Measurements from ENCODE around the gene ARHGEF10L.
"Not testable (repeated sequence)": the region's sequence is repeated elsewhere in the genome, so short reads cannot be mapped to it uniquely, and the experiment has no call there.

Gene ARHGEF10L, protein sequence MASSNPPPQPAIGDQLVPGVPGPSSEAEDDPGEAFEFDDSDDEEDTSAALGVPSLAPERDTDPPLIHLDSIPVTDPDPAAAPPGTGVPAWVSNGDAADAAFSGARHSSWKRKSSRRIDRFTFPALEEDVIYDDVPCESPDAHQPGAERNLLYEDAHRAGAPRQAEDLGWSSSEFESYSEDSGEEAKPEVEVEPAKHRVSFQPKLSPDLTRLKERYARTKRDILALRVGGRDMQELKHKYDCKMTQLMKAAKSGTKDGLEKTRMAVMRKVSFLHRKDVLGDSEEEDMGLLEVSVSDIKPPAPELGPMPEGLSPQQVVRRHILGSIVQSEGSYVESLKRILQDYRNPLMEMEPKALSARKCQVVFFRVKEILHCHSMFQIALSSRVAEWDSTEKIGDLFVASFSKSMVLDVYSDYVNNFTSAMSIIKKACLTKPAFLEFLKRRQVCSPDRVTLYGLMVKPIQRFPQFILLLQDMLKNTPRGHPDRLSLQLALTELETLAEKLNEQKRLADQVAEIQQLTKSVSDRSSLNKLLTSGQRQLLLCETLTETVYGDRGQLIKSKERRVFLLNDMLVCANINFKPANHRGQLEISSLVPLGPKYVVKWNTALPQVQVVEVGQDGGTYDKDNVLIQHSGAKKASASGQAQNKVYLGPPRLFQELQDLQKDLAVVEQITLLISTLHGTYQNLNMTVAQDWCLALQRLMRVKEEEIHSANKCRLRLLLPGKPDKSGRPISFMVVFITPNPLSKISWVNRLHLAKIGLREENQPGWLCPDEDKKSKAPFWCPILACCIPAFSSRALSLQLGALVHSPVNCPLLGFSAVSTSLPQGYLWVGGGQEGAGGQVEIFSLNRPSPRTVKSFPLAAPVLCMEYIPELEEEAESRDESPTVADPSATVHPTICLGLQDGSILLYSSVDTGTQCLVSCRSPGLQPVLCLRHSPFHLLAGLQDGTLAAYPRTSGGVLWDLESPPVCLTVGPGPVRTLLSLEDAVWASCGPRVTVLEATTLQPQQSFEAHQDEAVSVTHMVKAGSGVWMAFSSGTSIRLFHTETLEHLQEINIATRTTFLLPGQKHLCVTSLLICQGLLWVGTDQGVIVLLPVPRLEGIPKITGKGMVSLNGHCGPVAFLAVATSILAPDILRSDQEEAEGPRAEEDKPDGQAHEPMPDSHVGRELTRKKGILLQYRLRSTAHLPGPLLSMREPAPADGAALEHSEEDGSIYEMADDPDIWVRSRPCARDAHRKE (N-terminal part only)

DNA sequence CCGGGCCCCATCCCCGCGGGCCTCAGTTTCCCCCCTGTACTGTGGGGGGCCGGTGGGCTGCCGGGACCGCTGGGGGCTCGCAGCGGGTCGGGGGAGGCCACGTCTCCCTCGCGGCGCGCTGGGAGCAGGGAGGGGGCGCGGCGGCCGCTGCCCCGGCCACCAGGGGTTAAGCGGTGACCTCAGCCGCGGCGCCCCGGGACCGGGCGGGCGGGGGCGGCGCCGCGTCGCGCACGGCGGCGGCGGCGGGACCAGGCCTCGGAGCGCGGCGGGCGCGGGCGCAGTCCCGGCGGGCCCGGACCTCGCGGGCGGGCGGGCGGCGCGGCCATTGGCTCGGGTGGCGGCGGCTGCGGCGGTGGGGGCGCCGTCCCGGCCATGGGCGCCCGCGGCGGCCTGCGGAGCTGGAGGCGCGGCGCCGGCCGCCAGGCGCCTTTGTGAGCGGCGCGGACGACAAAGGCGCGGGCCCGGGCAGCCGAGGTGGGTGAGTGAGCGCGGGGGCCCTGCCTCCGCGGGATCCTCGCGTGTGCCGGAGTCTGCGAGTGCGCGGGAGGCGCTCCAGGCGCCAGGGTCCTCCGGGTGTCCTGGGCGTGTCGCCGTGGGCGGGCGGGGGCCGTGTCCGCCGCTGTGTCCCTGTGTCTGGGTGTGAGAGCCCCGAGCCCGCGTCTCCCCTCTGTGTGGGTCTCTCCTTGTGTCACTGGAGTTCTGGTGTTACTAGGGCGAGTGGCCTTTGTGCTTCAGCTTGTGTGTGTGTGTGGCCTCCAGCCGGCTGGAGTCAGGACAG lies at the start of gene ARHGEF10L:
TSS of gene ARHGEF10L (plus strand) at position 222 of the 778 bp plus-strand sequence. CDS start 40,898 bp downstream, outside the sequence.
- no peak for DNase-seq

DNA sequence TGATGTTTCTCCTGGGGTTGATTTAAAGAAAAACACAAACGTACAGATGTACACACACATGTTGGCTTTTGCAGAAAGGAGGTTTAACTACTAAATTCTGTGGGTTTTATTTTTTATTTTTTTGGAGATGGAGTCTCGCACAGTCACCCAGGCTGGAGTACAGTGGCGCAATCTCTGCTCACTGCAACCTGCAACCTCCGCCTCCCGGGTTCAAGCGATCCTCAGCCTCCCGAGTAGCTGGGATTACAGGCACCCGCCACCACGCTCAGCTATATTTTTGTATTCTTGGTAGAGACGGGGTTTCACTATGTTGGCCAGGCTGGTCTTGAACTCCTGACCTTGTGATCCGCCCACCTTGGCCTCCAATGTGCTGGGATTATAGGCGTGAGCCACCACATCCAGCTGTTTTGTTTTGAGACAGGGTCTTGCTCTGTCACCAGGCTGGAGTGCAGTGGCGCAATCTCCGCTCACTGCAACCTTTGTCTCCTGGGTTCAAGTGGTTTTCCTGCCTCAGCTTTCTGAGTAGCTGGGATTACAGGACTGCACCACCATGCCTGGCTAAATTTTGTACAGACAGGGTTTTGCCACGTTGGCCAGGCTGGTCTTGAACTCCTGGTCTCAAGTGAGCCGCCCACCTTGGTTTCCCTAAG lies 49.6 kb upstream of the ARHGEF10L start:
- not testable (repeated sequence) for DNase-seq

DNA sequence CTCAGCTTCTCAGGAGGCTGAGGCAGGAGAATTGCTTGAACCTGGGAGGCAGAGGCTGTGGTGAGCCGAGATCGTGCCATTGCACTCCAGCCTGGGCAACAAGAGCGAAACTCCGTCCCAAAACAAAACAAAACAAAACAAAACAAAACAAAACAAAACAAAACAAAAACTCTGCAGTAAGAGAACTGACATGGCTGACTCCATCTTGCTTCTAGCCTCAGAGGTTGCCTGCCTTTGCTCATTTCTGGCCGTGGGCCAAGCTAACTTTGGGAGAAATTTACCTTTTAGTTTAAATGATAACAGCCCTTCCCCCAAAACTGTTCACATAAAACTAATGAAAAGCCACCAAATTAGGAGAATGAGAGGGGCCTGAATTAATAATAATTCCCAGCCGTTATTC lies 48.8 kb upstream of the ARHGEF10L start:
- not testable (repeated sequence) for DNase-seq

DNA sequence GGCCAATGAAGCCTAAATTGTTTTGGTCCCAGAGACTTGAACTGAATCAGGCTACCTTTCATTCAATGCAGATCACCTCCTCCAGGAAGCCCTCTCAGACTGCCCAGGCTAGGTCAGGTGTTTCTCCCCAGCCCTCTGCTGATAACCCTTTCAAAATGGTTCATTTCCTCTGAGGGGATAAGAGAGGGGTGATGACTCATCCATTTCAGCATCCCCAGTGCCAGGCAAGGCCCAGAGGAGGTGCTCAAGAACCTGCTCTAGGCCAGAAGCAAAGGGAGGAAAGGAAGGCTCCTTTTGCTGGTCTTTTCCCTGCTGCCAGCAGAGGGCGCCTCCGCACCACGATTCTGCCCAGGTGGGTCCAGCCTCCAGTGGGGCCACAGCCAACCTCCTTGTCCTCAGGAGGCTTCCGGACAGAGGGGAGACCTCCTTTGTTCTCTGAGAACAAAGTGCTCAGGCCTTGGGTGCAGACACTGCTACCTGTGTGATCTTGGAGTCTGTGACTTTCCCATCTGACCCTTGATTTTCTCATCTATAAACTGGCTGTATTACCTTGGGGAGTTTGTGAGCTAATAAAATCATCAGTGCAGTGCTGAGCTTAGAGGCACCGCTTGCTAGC lies 45.3 kb upstream of the ARHGEF10L start:
- no peak for DNase-seq

DNA sequence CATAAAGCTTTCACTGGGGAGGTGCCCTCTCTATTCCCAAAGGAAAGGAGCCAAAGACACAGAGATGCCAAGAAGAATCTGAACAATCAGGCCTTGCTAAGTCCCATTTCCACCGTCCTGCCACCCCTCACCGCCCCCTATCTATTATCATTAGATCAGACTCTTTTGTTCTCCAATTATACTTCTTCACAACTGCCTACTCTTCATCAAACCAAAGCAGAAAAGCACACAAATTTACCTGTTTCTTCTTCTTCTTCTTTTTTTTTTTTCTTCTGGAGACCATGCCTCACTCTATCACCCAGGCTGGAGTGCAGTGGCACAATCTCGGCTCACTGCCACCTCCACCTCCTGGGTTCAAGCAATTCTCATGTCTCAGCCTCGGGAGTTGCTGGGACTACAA lies 43.1 kb upstream of the ARHGEF10L start:
- no peak for DNase-seq

DNA sequence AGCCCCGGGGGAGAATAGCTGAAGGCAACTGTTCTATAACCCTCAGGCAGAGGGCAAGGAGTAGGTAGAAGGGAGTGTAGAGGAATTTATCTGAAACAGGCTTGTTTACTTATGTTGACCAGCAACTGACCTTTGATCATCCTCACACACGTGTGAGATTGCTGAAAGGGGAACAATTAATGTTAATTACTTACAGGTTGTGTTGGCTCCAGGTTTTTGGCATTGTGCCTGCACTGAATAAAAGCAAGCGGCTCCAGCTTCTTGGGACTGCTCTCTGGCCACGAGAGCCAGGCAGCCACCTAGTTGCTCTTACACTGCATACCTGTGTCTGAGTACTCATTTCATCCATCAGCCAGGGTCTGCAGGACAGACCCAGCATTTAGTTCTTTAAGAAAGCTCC lies 41.3 kb upstream of the ARHGEF10L start:
- DNase-seq: no peak

DNA sequence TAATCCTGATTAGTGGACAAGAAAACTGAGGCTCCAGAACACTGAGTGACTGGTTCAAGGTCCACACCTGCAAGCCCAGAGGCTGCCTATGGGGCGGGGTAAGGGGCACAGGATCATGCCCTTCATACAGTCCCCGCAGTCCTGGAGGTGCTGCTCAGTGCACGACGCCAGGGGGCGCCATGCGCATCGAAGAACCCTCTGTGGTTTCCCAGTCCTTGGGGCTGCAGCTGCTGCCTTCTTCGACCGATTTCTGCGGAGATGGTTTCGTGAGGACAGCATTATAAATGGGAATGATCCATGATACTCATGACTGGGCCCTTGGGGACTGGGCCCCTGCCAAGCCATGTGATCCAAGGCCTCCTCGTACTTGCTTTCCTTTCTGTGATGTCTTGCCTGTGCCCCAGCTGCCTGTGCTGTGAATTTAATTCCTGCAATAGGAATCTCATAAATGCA lies 37.1 kb upstream of the ARHGEF10L start:
- no peak for DNase-seq

DNA sequence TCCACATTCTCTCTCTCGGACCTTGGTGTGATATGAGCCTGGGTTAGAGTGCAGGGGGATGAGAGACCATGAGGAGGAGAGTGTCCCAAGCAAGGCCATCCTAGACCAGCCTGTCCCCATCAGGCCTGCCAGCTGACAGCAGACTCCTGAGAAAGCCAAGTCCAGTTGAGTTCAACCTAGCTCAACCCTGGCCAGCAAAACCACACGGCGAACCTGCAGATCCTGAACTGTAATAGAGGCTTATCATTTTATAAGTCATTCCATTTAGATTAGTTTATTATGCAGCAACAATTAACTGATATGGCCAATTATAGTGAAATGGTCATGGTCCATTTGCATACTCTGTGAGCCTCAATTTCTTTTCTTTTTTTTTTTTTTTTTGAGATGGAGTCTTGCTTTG lies 36.4 kb upstream of the ARHGEF10L start:
- no peak for DNase-seq

DNA sequence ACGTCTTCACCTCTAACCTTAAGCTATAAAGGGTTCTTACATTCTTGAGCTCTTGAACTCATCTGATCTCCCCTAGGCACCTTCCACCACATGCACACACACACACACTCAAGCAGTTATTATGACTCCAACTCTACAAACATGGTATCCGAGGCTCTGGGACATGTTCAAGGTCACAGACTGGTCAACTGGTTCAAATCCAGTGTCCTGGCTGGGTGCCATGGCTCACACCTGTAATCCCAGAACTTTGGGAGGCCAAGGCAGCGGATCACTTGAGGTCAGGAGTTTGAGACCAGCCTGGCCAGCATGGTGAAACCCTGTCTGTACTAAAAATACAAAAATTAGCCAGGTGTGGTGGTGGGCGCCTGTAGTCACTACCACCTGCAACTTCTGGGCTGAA lies 32.3 kb upstream of the ARHGEF10L start:
- DNase-seq: not testable (repeated sequence)

DNA sequence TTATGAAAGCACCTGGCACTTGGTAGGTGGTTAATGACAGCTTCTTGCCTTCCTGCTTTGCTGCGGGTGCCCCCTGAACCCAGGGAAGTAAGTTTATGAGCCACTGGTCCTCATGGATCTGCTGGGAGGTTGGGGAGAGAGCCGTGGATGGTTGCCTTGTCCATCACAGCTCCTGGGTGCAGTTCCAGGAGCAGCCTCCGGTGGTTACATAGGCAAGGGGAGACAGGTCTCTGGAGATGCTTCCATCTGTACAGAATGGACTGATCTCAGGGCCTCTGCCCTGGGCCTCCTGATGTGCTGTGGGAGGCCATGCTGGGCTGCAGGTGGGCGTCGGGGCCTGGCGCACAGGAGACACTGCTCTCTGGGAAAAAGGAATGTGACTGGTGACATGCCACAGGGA lies 31.6 kb upstream of the ARHGEF10L start:
- DNase-seq: no peak

DNA sequence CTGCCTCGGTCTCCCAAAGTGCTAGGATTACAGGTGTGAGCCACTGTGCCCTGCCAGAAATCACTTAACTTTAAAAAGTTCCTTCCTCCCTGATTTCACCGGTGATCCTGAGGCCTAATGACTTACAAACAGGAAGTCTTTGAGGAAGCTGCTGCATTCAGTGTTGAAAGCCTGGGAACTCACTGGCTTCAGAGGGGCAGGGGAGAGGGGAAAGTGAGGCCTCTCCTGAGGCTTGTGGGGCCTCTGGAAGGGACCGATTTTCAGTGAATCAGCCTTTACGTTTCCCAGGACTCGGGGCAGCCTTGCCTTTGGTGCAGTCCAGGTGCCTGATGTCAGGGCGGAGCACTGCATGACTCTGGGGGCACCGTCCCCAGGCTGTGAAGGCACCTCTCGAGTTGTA lies 30.1 kb upstream of the ARHGEF10L start:
- no peak for DNase-seq

DNA sequence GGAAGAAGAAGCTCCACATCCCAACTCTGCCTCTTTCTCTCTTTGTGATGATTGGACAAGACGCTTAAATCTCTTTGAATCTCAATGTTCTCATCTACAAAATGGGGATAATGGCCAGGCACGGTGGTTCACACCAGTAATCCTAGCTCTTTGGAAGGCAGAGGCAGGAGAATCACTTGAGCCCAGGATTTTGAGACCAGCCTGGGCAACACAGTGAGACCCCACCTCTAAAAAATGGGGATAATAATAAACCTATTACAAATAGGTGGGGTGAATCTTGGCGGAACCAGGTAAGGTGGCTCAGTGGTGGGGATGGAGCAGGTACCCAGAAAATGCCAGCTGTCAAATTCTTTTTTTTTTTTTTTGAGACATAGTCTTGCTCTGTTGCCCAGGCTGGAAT lies 29.4 kb upstream of the ARHGEF10L start:
- DNase-seq: no peak

DNA sequence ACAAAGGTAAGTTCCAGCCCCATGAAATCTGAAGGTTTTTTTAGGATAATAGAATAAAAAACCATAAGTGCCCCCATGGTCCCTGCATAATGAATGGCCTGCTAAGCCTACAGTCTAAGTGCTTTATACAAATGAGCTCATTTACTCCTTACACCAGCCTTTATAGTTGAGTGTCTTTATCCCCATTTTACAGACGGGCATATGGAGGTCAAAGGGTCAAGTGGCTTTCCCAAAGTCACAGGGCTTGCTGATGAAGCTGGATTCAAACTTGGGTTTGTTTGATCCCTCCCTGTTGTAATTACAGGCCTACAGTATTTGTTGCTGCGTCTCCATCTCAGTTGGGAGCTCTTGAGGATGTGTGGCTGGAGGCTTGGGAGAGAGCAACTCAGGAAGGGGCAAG lies 28.3 kb upstream of the ARHGEF10L start:
- DNase-seq: no peak

DNA sequence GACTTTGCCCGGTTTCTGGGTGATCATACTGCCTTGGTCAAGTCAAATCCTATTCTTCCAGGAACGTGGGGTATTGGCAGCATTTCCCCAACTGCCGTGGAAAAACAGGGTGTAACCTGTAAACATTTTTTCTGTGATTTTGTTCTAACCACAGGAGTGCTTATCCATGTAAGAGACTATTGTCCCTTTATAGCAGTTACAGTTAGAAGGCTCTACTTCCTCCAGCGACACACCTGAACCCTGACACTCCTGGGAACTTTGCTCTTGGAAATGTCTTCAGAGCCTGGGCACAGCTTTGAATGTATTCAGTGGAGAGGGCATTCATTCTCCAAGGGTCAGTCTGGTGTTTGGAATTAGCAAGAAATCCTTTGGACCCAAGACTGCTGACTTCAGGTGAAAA lies 26.4 kb upstream of the ARHGEF10L start:
- no peak for DNase-seq

DNA sequence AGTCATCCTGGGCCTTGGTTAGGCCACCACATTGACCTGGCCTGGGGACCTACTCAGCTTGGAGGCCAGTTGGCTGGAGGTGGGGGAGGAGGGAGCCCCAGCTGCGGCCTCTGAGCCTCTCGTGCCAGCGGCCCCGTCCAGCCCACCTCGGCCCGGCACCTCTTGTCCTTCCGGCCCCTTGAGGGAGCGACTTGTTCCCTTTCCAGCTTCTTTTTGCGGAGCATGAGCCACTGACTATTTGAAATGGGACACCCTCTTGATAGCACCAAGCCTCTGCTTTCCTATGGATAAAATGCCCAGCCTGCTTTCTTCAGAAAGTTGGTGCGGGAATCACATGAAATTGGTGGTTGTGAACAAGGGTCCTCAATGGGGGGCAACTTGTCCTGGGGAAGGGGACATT lies 24.7 kb upstream of the ARHGEF10L start:
- no peak for DNase-seq

DNA sequence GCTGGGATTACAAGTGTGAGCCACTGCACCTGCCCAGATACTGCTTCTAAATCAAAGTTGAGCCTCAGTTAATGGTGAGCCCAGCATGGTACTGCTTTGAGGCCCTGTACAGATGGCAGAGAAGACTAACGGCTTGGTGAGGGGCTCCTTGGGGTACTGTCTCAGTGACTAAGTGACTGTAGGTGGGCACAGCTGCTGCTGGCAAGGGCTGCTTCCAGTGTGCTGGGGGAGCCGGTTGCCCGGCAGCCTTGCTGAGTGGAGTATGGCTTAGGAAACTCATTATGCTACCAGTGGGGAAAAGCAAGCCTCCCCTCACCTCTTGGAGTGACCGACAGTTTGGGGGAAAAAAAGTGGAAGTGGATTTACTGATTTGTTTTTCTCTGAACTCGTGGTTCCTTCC lies 23.6 kb upstream of the ARHGEF10L start:
- DNase-seq: no peak

DNA sequence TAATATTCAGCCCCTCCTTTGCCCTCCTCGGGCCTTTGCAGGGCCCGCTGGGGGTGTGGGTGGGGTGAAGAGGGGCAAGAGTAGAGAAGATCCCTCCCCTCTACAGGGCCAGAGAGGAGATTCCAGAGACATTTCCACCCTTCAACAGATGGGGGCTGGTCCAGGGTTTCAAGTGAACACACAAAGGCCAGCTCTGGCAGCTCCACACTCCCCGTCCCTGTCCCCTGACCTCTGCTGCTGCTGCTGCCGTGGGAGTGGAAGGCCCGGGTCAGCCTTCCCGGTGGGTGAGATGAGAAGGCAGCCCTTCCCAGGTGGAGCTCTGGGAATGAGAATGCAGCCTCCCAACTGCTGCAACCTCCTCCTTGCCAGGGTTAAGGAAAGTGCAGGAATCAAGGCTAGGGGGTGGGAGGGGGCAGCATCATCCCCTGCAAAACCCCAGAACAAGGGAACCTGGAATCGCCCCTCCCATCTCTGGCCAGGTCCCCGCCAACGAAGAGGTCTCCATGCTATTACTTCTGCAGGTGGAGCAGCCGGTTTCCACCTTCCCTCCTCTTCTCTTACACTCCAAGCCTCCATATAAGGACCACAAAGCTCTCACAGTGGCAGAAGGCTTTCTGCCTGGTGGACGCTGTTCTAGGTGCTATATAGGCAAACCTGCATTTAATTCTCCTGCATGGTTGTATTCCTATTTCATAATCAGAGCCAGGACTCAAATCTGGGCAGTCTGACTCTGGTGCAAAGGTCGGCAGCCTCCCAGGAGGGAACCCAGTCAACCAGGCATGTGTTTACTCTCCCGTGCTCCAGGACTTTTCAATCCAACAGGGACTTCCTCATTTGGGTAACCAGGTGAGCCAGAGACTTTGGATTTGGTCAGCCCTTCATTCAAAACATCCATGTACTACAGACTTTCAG lies 22.9 kb upstream of the ARHGEF10L start:
- DNase-seq: no peak

DNA sequence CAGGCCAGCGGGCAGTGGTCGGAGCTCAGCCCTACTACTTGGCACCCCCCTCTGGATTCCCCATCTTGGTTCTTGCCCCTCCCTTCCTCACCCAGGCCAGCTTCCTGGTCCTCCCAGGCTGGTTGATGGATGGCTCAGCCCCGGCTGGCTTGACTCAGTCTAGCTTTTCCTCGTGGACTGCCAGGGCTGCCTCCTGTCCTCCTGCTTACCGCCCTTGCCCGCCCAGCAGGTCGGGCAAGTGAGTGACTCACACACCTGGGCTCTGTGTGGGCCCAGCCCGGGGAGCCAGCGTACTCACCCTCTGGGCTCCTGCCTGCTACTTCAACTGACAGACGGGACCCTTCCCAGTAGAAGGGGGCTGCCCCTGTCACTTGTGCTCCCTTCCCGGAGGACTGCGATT lies 19.5 kb upstream of the ARHGEF10L start:
- no peak for DNase-seq

DNA sequence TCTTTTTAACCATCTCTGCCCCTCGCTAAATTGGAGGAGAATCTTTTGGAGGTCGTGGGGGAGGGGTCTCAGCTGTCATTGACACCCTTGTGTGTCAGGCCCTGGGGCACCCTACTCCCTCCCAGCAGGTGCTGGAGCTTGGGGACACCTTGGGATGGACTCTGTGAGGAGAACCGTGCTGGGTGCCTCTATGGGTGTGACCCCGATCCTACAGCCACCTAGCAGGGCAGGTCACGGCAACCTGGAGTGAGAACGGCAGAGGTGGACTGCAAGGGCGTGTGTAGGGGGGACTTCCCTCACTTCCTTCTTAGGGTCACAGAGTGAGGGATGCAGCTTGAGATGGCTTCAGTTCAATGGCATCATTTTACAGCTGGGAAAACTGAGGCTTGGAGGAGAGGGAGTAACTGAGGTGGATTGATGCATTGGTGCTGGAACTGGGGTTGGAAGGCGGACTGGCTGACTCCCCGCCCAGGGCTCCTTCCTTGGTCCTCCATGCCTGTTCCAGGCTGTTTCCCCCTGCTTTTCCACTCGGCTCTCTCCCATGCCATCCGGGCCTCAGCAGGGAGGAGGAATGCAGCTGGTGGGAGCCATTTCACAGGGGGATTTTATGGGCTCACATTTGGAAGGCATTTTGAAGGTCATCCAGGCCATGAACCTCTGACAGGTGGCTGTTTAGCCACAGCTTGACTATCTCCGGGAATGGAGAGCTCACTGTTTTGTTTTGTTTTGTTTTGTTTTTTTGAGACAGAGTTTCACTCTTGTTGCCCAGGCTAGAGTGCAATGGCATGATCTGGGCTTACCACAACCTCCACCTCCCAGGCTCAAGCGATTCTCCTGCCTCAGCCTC lies 18.8 kb upstream of the ARHGEF10L start:
- no peak for DNase-seq
